ENCODE results near the gene TNNI3K. TPM values are rescaled to one million over a fixed set of nuclear protein-coding genes. Genes with fewer than 3 reads are reported as not detected.

TNNI3K gene
- total RNA-seq, 1 donor from 2014 or later = not detected

DNA sequence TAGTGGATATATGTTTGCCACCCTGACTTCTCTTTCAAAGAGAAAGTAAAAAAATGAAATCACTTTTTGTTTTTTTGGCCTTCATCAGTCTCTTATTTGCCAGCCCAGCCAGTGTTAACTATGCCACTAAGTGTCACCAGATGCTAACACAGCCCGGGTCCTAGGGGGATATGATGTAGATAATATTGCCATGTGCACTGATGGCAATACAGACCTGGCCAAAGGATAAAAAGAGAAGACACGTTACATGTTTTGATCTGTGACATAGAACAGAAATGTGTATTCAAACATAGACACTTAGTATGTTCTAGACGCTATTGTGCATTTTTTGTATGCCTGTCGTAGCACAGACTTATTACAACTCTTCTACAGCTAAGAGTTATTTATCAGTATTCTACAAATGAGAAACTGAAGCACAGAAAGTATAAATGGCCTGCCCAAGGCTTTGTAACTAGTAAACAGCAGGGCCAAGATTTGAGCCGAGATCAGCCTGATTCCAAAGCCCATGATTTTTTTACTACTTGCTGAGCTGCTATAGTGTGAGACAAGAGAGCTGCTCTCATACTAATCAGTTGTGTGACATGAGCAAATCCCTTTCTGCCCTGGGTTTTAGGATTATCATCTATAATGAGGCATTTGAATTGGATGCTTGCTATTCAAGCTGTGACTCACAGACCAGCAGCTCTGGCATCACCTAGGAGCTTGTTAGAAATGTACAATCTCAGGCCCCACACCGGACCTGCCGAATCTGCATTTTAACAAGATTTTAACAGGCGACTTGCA, 270.9 kb downstream of the TNNI3K start:
- H3K27ac Mint-ChIP-seq (ENCODE audit: unreplicated experiment) = peak overlapping the region; percentile 94
- DNase-seq = peak; percentile 27
- H3K27me3 Mint-ChIP-seq (ENCODE audit: unreplicated experiment) = no peaks in the 10 kb centered on the region
- H3K36me3 Mint-ChIP-seq (ENCODE audit: unreplicated experiment) = no peaks in the 10 kb centered on the region
- H3K9me3 Mint-ChIP-seq (ENCODE audit: unreplicated experiment) = peaks cover 9% of the 10 kb centered on the region
- H3K4me3 Mint-ChIP-seq (ENCODE audit: unreplicated experiment) = peak overlapping the region; percentile 61
- TF ChIP-seq CTCF (IDR thresholded peaks at IDR 0.05; ENCODE audit: partially characterized antibody, unreplicated experiment) = no peak
- peaks cover 35% of the 10 kb centered on the region for H3K4me1 Mint-ChIP-seq (ENCODE audit: low read depth, unreplicated experiment)

DNA sequence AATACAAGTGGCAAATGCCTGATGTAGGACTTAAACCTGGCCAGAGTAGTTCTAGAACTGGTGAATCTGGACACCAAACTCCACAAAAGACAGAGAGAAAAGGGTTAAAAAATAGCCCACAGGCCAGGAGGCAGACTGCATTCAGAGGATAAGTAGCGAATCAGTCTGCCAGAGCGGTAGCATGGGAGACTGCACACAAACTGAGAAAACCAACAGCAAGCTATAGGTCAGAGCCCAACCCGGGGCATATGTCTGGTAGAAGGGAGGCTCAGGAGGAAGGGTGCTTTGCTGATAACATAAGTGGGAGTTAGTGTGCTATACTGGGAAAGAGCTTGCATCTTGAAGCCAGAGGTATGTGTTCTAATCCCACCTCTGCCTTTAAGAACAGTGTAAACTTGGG, 273.3 kb downstream of the TNNI3K start:
- H3K36me3 Mint-ChIP-seq (ENCODE audit: unreplicated experiment) = peaks cover 4% of the 10 kb centered on the region
- H3K27ac Mint-ChIP-seq (ENCODE audit: unreplicated experiment) = peak overlapping the region; percentile 19
- no peak for TF ChIP-seq CTCF (IDR thresholded peaks at IDR 0.05; ENCODE audit: partially characterized antibody, unreplicated experiment)
- H3K27me3 Mint-ChIP-seq (ENCODE audit: unreplicated experiment) = no peaks in the 10 kb centered on the region
- H3K4me1 Mint-ChIP-seq (ENCODE audit: low read depth, unreplicated experiment) = peaks cover 37% of the 10 kb centered on the region
- H3K4me3 Mint-ChIP-seq (ENCODE audit: unreplicated experiment) = no peak overlapping the region
- DNase-seq = peak; percentile 16
- peaks cover 9% of the 10 kb centered on the region for H3K9me3 Mint-ChIP-seq (ENCODE audit: unreplicated experiment)

DNA sequence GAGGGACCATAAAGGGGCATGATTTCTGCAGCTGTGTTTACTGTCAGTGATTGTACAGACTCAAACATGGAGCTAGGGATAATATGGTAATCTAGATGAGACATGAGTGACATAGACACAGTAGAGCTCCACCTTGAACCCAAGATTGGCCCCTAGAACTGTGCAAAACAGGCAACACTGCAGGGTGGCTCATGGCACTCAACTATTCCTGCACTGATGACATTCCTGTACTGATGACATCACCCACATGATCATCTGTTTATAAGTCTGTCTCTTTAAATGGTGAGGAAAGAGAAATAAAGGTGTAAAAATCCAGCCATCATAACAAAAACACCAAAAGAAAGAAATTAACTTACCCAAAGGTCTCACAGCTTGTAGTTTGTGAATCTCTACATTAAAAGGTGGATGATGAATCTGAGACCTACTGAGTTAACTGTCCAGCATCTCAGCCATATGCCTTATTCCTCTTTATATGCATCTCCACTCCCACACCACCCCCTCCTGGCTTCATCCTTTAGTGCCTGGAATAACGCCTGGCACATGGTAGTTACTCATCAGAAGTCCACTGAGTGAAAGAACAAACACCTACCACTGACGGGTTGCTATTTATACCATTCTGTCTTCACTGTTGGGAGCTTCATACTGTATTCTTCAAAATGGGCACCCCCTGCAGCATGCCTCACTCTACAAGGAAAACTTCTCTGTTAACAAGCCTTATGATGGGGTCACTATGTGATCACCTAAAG, 277.2 kb downstream of the TNNI3K start, which contains the start of gene LRRC53:
Gene LRRC53, minus strand, starts transcription at position 442 of the 746 bp plus-strand sequence. CDS start 29,262 bp downstream, outside the sequence.
- H3K4me3 Mint-ChIP-seq (ENCODE audit: unreplicated experiment) = no peak within 1 kb of the TSS
- no peak for DNase-seq
- no peaks in the 10 kb centered on the region for H3K27me3 Mint-ChIP-seq (ENCODE audit: unreplicated experiment)
- TF ChIP-seq CTCF (IDR thresholded peaks at IDR 0.05; ENCODE audit: partially characterized antibody, unreplicated experiment) = no peak
- H3K9me3 Mint-ChIP-seq (ENCODE audit: unreplicated experiment) = no peaks in the 10 kb centered on the region
- no peak within 1 kb of the TSS for H3K27ac Mint-ChIP-seq (ENCODE audit: unreplicated experiment)
- peaks cover 10% of the 10 kb centered on the region for H3K4me1 Mint-ChIP-seq (ENCODE audit: low read depth, unreplicated experiment)
- peaks cover 4% of the 10 kb centered on the region for H3K36me3 Mint-ChIP-seq (ENCODE audit: unreplicated experiment)

DNA sequence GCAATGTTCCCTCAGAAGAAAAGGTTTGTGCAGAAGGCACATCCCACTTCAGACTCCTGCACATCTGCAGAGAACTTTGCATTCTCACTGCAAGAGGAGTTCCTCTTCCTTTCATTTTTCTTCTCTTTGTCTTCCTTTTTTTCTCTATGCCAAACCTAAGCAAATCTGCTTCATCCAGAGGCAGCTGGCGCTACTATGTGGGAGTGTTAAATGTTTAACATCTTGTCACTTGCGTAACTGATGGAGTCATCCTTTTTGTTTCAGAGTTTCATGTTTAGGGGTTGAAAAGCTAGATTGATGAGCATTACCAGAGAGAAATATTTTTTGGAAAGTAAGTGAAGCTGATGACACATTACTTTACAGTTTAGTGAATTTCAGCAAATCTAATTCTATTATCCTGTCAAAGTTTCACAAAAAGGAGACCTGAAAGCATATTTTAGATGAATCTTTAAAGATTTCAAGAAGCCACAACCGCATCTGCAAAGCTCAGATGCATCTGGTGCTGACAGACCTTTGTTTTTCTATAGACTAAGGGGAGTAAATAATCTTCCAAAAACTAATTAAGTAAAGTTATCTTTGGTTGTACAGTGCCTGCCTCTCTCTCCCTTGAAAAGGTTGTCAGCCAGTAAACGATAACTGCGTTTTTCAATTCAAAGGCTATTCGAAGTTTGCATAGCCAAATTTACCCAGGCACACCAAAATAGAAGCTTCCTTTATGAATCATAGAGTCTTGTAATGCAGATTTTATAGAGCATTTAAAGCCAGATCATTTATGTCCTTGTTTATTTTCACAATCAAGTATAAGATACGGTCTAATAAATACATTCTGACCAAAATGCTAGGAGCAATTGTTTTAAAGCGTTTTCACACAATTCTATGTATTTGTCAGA, 278.5 kb downstream of the TNNI3K start:
- Mint-ChIP-seq H3K9me3 (ENCODE audit: unreplicated experiment) (no peaks in the 10 kb centered on the region), H3K27ac (ENCODE audit: unreplicated experiment) (no peak overlapping the region), H3K27me3 (ENCODE audit: unreplicated experiment) (no peaks in the 10 kb centered on the region), H3K36me3 (ENCODE audit: unreplicated experiment) (peaks cover 4% of the 10 kb centered on the region), H3K4me1 (ENCODE audit: low read depth, unreplicated experiment) (peaks cover 6% of the 10 kb centered on the region), H3K4me3 (ENCODE audit: unreplicated experiment) (no peak overlapping the region)
- no peak for TF ChIP-seq CTCF (IDR thresholded peaks at IDR 0.05; ENCODE audit: partially characterized antibody, unreplicated experiment)
- no peak for DNase-seq
